ENCODE measurements around the gene ERVW-1.
"Not testable (repeated sequence)": the region's sequence is repeated elsewhere in the genome, so short reads cannot be mapped to it uniquely, and the experiment has no call there.

The ERVW-1 gene

GRCh38 chr7:92477681-92478080 is at the start of gene ERVW-1:
TSS of gene ERVW-1 (minus strand) at chr7:92477946. CDS start at chr7:92470381, 7,565 bp downstream.
- DNase-seq: not testable (repeated sequence)

- DNase-seq: no peak
These were observed 45.4 kb upstream of the ERVW-1 start for GRCh38 chr7:92523110-92523509.

GRCh38 chr7:92520024-92520423 is 42.3 kb upstream of the ERVW-1 start:
- no peak for DNase-seq

GRCh38 chr7:92517631-92518030 is 39.9 kb upstream of the ERVW-1 start:
- DNase-seq: no peak

- DNase-seq: no peak
These were observed 35.6 kb upstream of the ERVW-1 start for GRCh38 chr7:92513167-92513902.

GRCh38 chr7:92508946-92509345 is 31.2 kb upstream of the ERVW-1 start:
- no peak for DNase-seq

- no peak for DNase-seq
These were observed 28.6 kb upstream of the ERVW-1 start for GRCh38 chr7:92506363-92506762.

- DNase-seq: no peak
These were observed 26.8 kb upstream of the ERVW-1 start for GRCh38 chr7:92504563-92504962.

GRCh38 chr7:92503767-92504166 is 26.0 kb upstream of the ERVW-1 start:
- DNase-seq: no peak

GRCh38 chr7:92498557-92498956 is 20.8 kb upstream of the ERVW-1 start:
- DNase-seq: no peak

GRCh38 chr7:92496876-92497275 is 19.1 kb upstream of the ERVW-1 start:
- DNase-seq: no peak

- no peak for DNase-seq
These were observed 11.9 kb upstream of the ERVW-1 start for GRCh38 chr7:92489634-92490033.

- no peak for DNase-seq
These were observed 10.1 kb upstream of the ERVW-1 start for GRCh38 chr7:92487804-92488203.

- DNase-seq: no peak
These were observed 8.2 kb upstream of the ERVW-1 start for GRCh38 chr7:92485974-92486373.

GRCh38 chr7:92485267-92485892 is 7.6 kb upstream of the ERVW-1 start:
- DNase-seq: no peak

- DNase-seq: not testable (repeated sequence)
These were observed 6.5 kb upstream of the ERVW-1 start for GRCh38 chr7:92484226-92484625.

GRCh38 chr7:92483624-92484023 is 5.9 kb upstream of the ERVW-1 start:
- not testable (repeated sequence) for DNase-seq

- DNase-seq: not testable (repeated sequence)
These were observed 1.4 kb upstream of the ERVW-1 start for GRCh38 chr7:92479146-92479545.

GRCh38 chr7:92478711-92479110 is 965 bp upstream of the ERVW-1 start:
- no peak for DNase-seq

GRCh38 chr7:92478095-92478494 is 349 bp upstream of the ERVW-1 start:
- DNase-seq: no peak

- not testable (repeated sequence) for DNase-seq
These were observed 1.7 kb downstream of the ERVW-1 start for GRCh38 chr7:92475851-92476590.

- DNase-seq: not testable (repeated sequence)
These were observed 2.4 kb downstream of the ERVW-1 start for GRCh38 chr7:92475261-92475770.

GRCh38 chr7:92473989-92474388 is 3.8 kb downstream of the ERVW-1 start:
- DNase-seq: not testable (repeated sequence)

GRCh38 chr7:92468589-92468988 is 9.2 kb downstream of the ERVW-1 start:
- not testable (repeated sequence) for DNase-seq
